Panc1 (cell line): ENCODE data around the gene CDC123. TPM values are rescaled to one million over a fixed set of nuclear protein-coding genes. Genes with fewer than 3 reads are reported as not detected.

ENCODE experiments used
- ATAC-seq: fragments of 200-7000 bp; cut with Tn5 transposase; 2 replicates; pipeline ENCODE4 v1.9.1; 2020; ENCODE audit warnings: mild to moderate bottlenecking, moderate library complexity
- BruUV-seq: library from RNA; stranded (reverse); fragments of 400-500 nt; replicated peaks from 2 replicates; lab custom pipeline; 2021; lab: Mats Ljungman, UMichigan
- CTCF ChIA-PET: fragments of 300-600 bp; sonication (Branson Sonifier 250); formaldehyde crosslinking; loops from one replicate; lab custom pipeline; 2022; ENCODE audit warnings: antibody characterized with exemption; lab: Charles Lee
- POLR2A ChIA-PET: fragments of 300-600 bp; sonication (Branson Sonifier 250); formaldehyde crosslinking; loops from one replicate; lab custom pipeline; 2022; ENCODE audit warnings: antibody characterized with exemption; lab: Charles Lee
- DNase-seq: peaks from one replicate; pipeline ENCODE4 v3.0.0-alpha.2; 2010; ENCODE audit warnings: low read depth, low spot score
- H3K27ac ChIP-seq: 2 replicates; pipeline ENCODE4 v1.5.1; 2011; ENCODE audit warnings: mild to moderate bottlenecking, low read length, inconsistent platforms
- H3K27me3 ChIP-seq: fragments of 200-500 bp; sonication (Bioruptor generic); 2 replicates; pipeline ENCODE4 v1.6.0; 2014; ENCODE audit warnings: low read length, inconsistent platforms; ENCODE audit not compliant: control insufficient read depth, insufficient read depth
- H3K36me3 ChIP-seq: fragments of 200-500 bp; sonication (Bioruptor generic); 2 replicates; pipeline ENCODE4 v1.5.1; 2014; ENCODE audit warnings: inconsistent platforms, mild to moderate bottlenecking, low read length, moderate library complexity; ENCODE audit not compliant: control insufficient read depth, insufficient read depth
- H3K4me1 ChIP-seq: 2 replicates; pipeline ENCODE4 v1.5.1; 2011; ENCODE audit warnings: inconsistent platforms, mild to moderate bottlenecking, low read length, moderate library complexity; ENCODE audit not compliant: control insufficient read depth, insufficient read depth
- H3K4me3 ChIP-seq, 2 experiments: 2 replicates each; pipeline ENCODE4 v1.5.1; 2011 to 2012; ENCODE audit warnings: low read depth in 2 of 2, low read length in 2 of 2, mild to moderate bottlenecking in 2 of 2, inconsistent platforms in 1 of 2, moderate library complexity in 1 of 2
- H3K9me3 ChIP-seq: fragments of 200-500 bp; sonication (Bioruptor generic); 2 replicates; pipeline ENCODE4 v1.5.1; 2014; ENCODE audit warnings: low read depth, mild to moderate bottlenecking, inconsistent platforms, low read length, moderate library complexity; ENCODE audit not compliant: control insufficient read depth, insufficient read depth
- CTCF ChIP-seq: fragments of 450-650 bp; IDR thresholded peaks from 2 replicates; pipeline ENCODE4 v1.5.1; 2017; ENCODE audit warnings: mild to moderate bottlenecking
- POLR2AphosphoS5 ChIP-seq: IDR thresholded peaks from 2 replicates; pipeline ENCODE4 v1.6.1; 2012; ENCODE audit warnings: mild to moderate bottlenecking, low read depth, low read length, moderate library complexity
- REST ChIP-seq, 2 experiments: IDR thresholded peaks; 2 replicates each; pipeline ENCODE4 v1.6.1; 2011 to 2012; ENCODE audit warnings: low read depth in 2 of 2, control low read depth in 1 of 2, low read length in 1 of 2, mild to moderate bottlenecking in 1 of 2, moderate library complexity in 1 of 2; ENCODE audit not compliant: insufficient read depth in 1 of 2
- SIN3A ChIP-seq: IDR thresholded peaks from 2 replicates; pipeline ENCODE4 v1.6.1; 2012; ENCODE audit warnings: low read depth, mild to moderate bottlenecking, low read length, moderate library complexity, borderline replicate concordance; ENCODE audit not compliant: insufficient read depth
- TCF7L2 ChIP-seq: IDR thresholded peaks from 2 replicates; pipeline ENCODE4 v1.6.1; 2011; ENCODE audit warnings: mild to moderate bottlenecking, low read depth, low read length, inconsistent platforms
- in situ Hi-C: cut with HindIII; loops from 2 replicates; pipeline ENCODE4 v1.10.0; 2016; ENCODE audit warnings: low sequenced_read_pairs, low pct_unique_long_range_greater_than_20kb
- intact Hi-C: fragments of 100-400 bp; cut with micrococcal nuclease; formaldehyde crosslinking; loops from one replicate; pipeline ENCODE4 v1.10.0; 2022; ENCODE audit not compliant: unreplicated experiment
- total RNA-seq: library from RNA; stranded (reverse); gene quantifications from one replicate; pipeline ENCODE4 v1.2.1, GENCODE V29; 2021; ENCODE audit not compliant: unreplicated experiment

Gene CDC123
- total RNA-seq, 1 experiment from 2014 or later = 66.3 TPM

- ChIA-PET POLR2A (no interaction called here), CTCF (no interaction called here)
- no peak for ATAC-seq
- peaks cover 6% of the 10 kb centered on the region for H3K36me3 ChIP-seq
- no peaks in the 10 kb centered on the region for H3K9me3 ChIP-seq
- in situ Hi-C loops (no loop called here), intact Hi-C loops (no loop called here)
- H3K4me1 ChIP-seq = no peaks in the 10 kb centered on the region
- H3K4me3 ChIP-seq = no peak overlapping the region
- no TSS peak for BruUV-seq
- no peak overlapping the region for H3K27ac ChIP-seq
- no peak for DNase-seq
- no peak for TF ChIP-seq CTCF
- TF ChIP-seq TCF7L2 = no peak
- TF ChIP-seq SIN3A = no peak
- TF ChIP-seq REST (IDR thresholded peaks at IDR 0.05; ENCODE audit: insufficient read depth in 1 of 2, low read depth in 2 of 2, low read length in 1 of 2) = no peak
- no peak for TF ChIP-seq POLR2AphosphoS5
- no peaks in the 10 kb centered on the region for H3K27me3 ChIP-seq
Measured at GRCh38 chr10:12208460-12208859, 12.5 kb downstream of the CDC123 start.

GRCh38 chr10:12212454-12212853 is 16.5 kb downstream of the CDC123 start:
- peaks cover 18% of the 10 kb centered on the region for H3K36me3 ChIP-seq
- BruUV-seq = no TSS peak
- no peaks in the 10 kb centered on the region for H3K27me3 ChIP-seq
- H3K4me1 ChIP-seq = no peaks in the 10 kb centered on the region
- ChIA-PET CTCF (no interaction called here), POLR2A (no interaction called here)
- no peak overlapping the region for H3K4me3 ChIP-seq
- no peak overlapping the region for H3K27ac ChIP-seq
- intact Hi-C loops = no loop called here
- H3K9me3 ChIP-seq = no peaks in the 10 kb centered on the region
- DNase-seq = no peak
- TF ChIP-seq SIN3A (no peak), REST (IDR thresholded peaks at IDR 0.05; ENCODE audit: insufficient read depth in 1 of 2, low read depth in 2 of 2, low read length in 1 of 2) (no peak), CTCF (no peak), TCF7L2 (no peak), POLR2AphosphoS5 (no peak)
- in situ Hi-C loops = no loop called here
- no peak for ATAC-seq
